Naive B cell (primary cell): ENCODE results near the gene SDC4. TPM values are rescaled to one million over a fixed set of nuclear protein-coding genes. Genes with fewer than 3 reads are reported as not detected.
"Not testable (repeated sequence)": the region's sequence is repeated elsewhere in the genome, so short reads cannot be mapped to it uniquely, and the experiment has no call there.

Source experiments
- ATAC-seq, 2 donors: fragments of 150-1000 bp; cut with Tn5 transposase; 2 replicates each; pipeline ENCODE4 v1.10.0; 2021; ENCODE audit warnings: low read depth in 2 of 2, mild to moderate bottlenecking in 2 of 2, moderate library complexity in 2 of 2
- DNase-seq: peaks from one replicate; pipeline ENCODE4 v3.0.0; 2022
- H3K27ac Mint-ChIP-seq, 6 donors: one replicate each; pipeline ENCODE4 v1.8.0; 2020 to 2022; ENCODE audit warnings: mild to moderate bottlenecking in 6 of 6, mixed read lengths in 6 of 6, moderate library complexity in 5 of 6, inconsistent platforms in 2 of 6
- H3K27me3 Mint-ChIP-seq, 3 donors: one replicate each; pipeline ENCODE4 v1.8.0; 2021 to 2022; ENCODE audit warnings: mixed read lengths in 3 of 3, mild to moderate bottlenecking in 1 of 3
- H3K36me3 Mint-ChIP-seq, 2 donors: one replicate each; pipeline ENCODE4 v1.8.0; 2020 to 2022; ENCODE audit warnings: mixed read lengths in 2 of 2, inconsistent platforms in 1 of 2, mild to moderate bottlenecking in 1 of 2
- H3K4me1 Mint-ChIP-seq, 3 donors: one replicate each; pipeline ENCODE4 v1.8.0; 2020 to 2022; ENCODE audit warnings: mixed read lengths in 3 of 3, inconsistent platforms in 1 of 3, mild to moderate bottlenecking in 1 of 3, moderate library complexity in 1 of 3
- H3K4me3 Mint-ChIP-seq, 8 donors: one replicate each; pipeline ENCODE4 v1.8.0; 2020 to 2022; ENCODE audit warnings: mild to moderate bottlenecking in 8 of 8, mixed read lengths in 8 of 8, moderate library complexity in 8 of 8, inconsistent platforms in 2 of 8
- H3K9me3 Mint-ChIP-seq, 7 donors: one replicate each; pipeline ENCODE4 v1.8.0; 2020 to 2022; ENCODE audit warnings: mixed read lengths in 7 of 7, mild to moderate bottlenecking in 5 of 7, inconsistent platforms in 2 of 7, moderate library complexity in 1 of 7
- polyA plus RNA-seq, 6 donors: library from polyadenylated mRNA; unstranded; fragments of 300-500 nt; fragmentation: Illumina TruSeq; gene quantifications; one replicate each; pipeline ENCODE4 v1.2.3, GENCODE V29; 2021; ENCODE audit warnings: low read depth in 6 of 6

SDC4 gene
- polyA plus RNA-seq, 6 donors from 2014 or later = not detected

DNA sequence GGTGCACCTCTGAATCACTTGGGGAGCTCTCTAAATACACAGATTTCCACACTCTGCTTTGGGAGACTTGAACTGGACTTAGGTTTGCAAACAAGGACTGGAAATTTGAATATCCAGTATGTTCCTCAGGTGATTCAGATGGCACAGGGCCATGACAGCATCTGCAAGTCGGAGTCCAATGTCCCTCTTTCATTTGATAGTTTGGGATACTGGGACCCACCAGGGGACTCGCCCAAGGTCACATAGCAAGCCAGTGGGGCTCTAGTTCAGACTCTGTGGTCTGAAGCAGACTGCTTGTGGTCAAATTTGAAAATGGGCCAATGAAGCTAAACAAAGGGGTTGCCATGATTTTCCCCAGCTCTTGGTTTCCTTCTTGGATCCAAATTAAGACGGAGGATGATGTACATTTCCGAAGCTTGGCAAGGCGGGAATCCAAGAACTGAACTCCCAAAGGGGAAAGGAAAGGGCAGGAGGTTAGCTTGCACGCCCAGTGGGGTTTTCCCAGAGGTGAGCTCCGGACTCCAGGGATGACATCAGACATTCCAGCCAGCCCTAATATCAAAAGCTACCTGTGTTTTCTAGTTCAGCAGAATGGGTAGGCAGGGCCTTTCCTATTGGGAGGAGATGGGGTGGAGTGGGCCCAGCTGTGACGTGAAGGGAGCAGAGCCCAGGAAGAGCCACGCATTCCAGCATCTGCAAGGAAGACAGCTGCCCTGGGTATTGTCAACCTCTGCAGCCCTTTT, 11.4 kb upstream of the SDC4 start:
- no peaks in the 10 kb centered on the region for H3K9me3 Mint-ChIP-seq
- ATAC-seq (no peak), DNase-seq (no peak)
- H3K4me3 Mint-ChIP-seq = no peak overlapping the region
- peaks cover 16 to 22% (median 21%) of the 10 kb centered on the region in 3 donors for H3K4me1 Mint-ChIP-seq
- H3K36me3 Mint-ChIP-seq = no peaks in the 10 kb centered on the region
- H3K27me3 Mint-ChIP-seq = peaks cover 0 to 18% (median 3%) of the 10 kb centered on the region in 3 donors
- no peak overlapping the region for H3K27ac Mint-ChIP-seq

GRCh38 chr20:45359069-45359405, 10.8 kb upstream of the SDC4 start:
- DNase-seq (no peak), ATAC-seq (no peak)
- Mint-ChIP-seq H3K4me3 (no peak overlapping the region), H3K9me3 (no peaks in the 10 kb centered on the region), H3K27ac (no peak overlapping the region), H3K36me3 (no peaks in the 10 kb centered on the region), H3K4me1 (peaks cover 14 to 17% (median 17%) of the 10 kb centered on the region in 3 donors), H3K27me3 (peaks cover 0 to 24% (median 9%) of the 10 kb centered on the region in 3 donors)

DNA sequence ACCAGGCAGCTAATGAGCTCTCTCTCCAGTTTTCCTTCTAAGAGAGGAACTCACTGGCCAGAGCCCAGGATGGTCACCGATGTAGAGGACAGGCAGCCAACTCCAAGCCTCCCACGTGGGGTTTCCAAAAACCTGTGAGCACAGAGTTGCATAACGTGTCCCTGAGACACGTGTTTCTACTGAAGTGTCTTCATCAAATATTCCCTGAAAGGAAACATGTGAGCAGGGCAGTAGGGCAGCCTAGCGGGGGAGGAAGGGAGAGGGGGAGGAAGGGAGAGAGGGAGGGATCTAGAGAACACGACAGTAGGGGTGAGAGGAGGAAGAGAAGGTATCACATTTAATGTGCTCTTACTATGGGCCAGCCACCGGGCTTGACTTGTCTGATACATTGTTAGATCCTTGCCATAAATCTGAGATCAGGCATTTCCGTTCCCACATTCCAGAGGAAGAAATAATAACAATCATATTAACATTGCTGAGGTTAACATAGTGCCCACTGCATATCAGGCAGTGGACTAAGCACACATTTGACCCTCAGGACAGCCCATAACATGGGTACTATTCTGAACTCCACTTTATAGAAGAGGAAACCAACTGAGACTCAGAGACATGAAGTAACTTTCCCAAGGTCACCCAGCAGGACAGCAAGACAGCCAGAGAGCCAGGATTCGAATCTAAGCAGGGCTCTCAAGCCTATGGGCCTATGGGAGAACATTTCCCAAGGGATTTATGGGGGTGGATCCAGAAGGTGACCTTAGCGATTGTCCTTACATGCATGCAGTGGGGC, 10.3 kb upstream of the SDC4 start:
- peak overlapping the region in 2 of 6 donors; percentile 16 to 20 for H3K27ac Mint-ChIP-seq
- DNase-seq = no peak
- peaks cover 10 to 12% (median 11%) of the 10 kb centered on the region in 3 donors for H3K4me1 Mint-ChIP-seq
- no peaks in the 10 kb centered on the region for H3K36me3 Mint-ChIP-seq
- H3K9me3 Mint-ChIP-seq = no peaks in the 10 kb centered on the region
- H3K27me3 Mint-ChIP-seq = peaks cover 0 to 24% (median 12%) of the 10 kb centered on the region in 3 donors
- ATAC-seq = no peak
- H3K4me3 Mint-ChIP-seq = no peak overlapping the region

- H3K27me3 Mint-ChIP-seq = peaks cover 0 to 24% (median 14%) of the 10 kb centered on the region in 3 donors
- DNase-seq = no peak
- no peak for ATAC-seq
- H3K4me3 Mint-ChIP-seq = no peak overlapping the region
- no peaks in the 10 kb centered on the region for H3K36me3 Mint-ChIP-seq
- H3K27ac Mint-ChIP-seq = no peak overlapping the region
- H3K4me1 Mint-ChIP-seq = peaks cover 0 to 2% (median 0%) of the 10 kb centered on the region in 3 donors
- no peaks in the 10 kb centered on the region for H3K9me3 Mint-ChIP-seq
Observed at GRCh38 chr20:45355209-45356084, 7.2 kb upstream of the SDC4 start.

DNA sequence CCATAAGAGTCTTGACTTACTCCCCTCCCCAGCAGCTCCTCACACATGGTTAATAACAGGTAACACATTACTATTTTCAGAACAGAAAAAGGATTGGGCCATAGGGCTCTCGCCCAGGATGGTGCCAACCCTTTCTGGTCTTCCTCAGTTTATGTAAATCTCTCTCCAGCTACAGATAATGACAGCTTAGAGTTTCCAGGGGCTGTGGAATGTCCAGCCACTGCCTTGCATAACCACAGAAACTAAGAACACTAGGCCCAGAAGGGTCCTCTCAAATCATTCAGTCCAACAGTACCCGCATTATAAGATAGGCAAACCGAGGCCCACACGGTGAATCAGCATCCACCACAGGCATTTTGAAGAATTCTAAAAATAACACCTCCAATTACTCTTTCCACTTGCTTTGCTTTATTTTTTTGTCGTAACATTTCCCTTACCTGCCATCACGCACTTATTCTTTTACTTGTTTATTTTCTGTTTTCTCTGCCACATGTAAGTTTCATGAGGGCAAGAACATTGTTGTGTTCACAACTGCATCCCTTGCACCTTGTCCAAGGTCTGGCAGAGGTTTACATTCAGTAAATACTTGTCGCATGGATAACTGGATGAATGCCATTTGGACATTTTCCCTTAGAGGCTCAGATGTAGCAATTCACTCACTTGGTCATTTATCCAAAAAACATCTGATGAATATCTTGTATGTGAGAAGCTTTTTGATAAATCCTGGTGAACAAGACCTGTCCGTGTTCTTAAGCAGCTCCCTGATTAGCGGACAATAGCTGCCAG, 6.4 kb upstream of the SDC4 start:
- ATAC-seq (no peak), DNase-seq (no peak)
- peaks cover 0 to 2% (median 0%) of the 10 kb centered on the region in 3 donors for H3K4me1 Mint-ChIP-seq
- no peaks in the 10 kb centered on the region for H3K36me3 Mint-ChIP-seq
- H3K4me3 Mint-ChIP-seq = no peak overlapping the region
- H3K27me3 Mint-ChIP-seq = peaks cover 0 to 24% (median 22%) of the 10 kb centered on the region in 3 donors
- H3K9me3 Mint-ChIP-seq = no peaks in the 10 kb centered on the region
- H3K27ac Mint-ChIP-seq = peak overlapping the region in 1 of 6 donors; percentile 26

DNA sequence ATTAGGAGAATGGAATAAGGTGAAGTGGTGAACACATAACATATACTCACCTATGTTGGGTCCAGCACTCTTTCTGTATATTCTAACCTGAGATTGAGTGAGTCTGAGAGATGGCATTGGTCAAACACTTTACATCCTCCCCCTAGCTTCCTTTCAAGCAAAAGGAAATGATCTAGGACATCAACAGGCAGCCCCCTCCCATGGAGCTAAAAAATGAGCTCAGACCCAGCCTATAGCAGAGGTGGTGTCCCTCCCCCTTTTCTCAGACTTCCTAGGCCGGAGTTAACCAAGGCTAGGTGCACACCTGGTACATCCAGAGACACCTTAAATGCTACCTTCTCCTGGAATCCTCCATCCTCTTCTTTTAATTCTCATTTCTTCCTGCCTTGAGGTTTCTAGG, 5.5 kb upstream of the SDC4 start:
- Mint-ChIP-seq H3K27ac (no peak overlapping the region), H3K4me3 (no peak overlapping the region), H3K27me3 (peaks cover 0 to 22% (median 19%) of the 10 kb centered on the region in 3 donors), H3K9me3 (no peaks in the 10 kb centered on the region), H3K36me3 (no peaks in the 10 kb centered on the region), H3K4me1 (peaks cover 0 to 2% (median under 1%) of the 10 kb centered on the region in 3 donors)
- DNase-seq (no peak), ATAC-seq (no peak)

GRCh38 chr20:45352729-45353128, 4.5 kb upstream of the SDC4 start:
- Mint-ChIP-seq H3K36me3 (no peaks in the 10 kb centered on the region), H3K27ac (no peak overlapping the region), H3K9me3 (no peaks in the 10 kb centered on the region), H3K4me1 (peaks cover 4 to 8% (median 7%) of the 10 kb centered on the region in 3 donors), H3K27me3 (peaks cover 2 to 27% (median 22%) of the 10 kb centered on the region in 3 donors), H3K4me3 (no peak overlapping the region)
- no peak for DNase-seq
- ATAC-seq = no peak

DNA sequence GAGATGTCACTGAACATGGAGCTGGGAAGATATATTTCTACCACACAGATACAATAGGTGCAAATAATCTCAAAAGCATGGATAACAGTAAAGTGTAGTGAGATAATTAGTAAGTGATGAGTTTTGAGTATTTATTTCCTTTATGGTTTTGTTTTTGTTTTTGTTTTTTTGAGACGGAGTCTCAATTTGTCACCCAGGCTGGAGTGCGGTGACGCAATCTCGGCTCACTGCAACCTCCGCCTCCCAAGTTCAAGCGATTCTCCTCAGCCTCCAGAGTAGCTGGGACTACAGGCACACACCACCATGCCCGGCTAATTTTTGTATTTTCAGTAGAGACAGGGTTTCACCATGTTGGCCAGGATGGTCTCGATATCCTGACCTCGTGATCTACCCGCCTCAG, 2.6 kb upstream of the SDC4 start:
- H3K36me3 Mint-ChIP-seq, H3K4me3 Mint-ChIP-seq, H3K9me3 Mint-ChIP-seq, DNase-seq, ATAC-seq: not testable (repeated sequence)
- peaks cover 21 to 47% (median 38%) of the 10 kb centered on the region in 3 donors for H3K27me3 Mint-ChIP-seq
- peak overlapping the region in 1 of 6 donors; percentile 27 for H3K27ac Mint-ChIP-seq
- peaks cover 12 to 24% (median 17%) of the 10 kb centered on the region in 3 donors for H3K4me1 Mint-ChIP-seq

DNA sequence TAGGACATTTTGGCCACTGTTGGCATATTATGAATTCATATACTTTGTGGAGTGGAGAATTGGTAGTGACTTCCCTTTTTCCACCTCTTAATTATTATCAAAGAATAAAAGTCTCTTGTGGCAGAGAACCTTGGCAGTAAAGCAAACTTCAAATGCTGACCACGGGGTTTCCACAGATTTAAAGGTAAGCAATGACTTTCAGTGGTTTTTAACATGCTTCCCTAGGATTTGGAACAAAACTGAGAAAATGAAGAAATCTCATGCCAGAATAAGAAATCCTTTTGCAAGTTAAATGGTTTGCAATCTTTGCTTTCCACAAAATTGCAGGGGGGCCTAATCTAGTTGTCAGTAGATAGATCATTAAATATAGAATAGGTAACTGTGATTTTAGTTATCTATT, 2.0 kb upstream of the SDC4 start:
- Mint-ChIP-seq H3K27me3 (peaks cover 24 to 48% (median 42%) of the 10 kb centered on the region in 3 donors), H3K27ac (no peak overlapping the region), H3K4me1 (peaks cover 12 to 29% (median 17%) of the 10 kb centered on the region in 3 donors), H3K36me3 (no peaks in the 10 kb centered on the region), H3K4me3 (peak overlapping the region in 1 of 8 donors; percentile 6), H3K9me3 (no peaks in the 10 kb centered on the region)
- ATAC-seq = no peak
- no peak for DNase-seq

DNA sequence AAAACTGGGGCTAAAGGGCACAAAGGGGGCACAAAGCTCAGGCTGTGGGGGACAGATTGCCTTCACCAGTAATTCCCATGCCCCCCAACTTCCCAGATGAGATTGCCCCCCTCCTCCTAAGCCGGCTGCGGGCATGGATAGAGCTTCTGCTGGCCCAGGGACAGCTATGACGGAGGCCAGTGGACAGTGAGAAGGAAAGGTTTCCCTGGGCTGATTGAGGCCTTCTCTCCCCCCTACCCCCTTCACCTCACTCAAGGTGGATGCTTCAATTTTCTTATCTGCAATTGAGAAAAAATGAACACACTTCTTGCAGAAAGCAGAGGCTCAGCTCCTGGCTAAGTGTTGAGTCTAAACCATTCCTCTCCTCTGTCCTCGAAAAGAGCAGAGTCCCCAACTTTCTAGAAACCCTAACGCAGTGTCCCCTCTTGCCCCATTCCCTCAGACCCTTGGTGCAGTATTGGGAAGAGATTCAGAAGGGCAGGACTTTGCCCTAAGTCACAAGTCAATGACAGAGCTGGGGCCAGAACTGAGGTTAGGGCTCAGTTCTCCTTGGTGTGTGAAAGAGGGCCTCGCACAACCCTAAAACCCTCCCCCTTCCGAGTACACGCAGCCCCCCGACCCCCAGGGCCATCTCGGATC, 808 bp downstream of the SDC4 start:
- peaks cover 24 to 60% (median 34%) of the 10 kb centered on the region in 3 donors for H3K27me3 Mint-ChIP-seq
- no peaks in the 10 kb centered on the region for H3K36me3 Mint-ChIP-seq
- ATAC-seq (peak; percentile 15 to 27), DNase-seq (no peak)
- H3K4me1 Mint-ChIP-seq = peaks cover 12 to 39% (median 21%) of the 10 kb centered on the region in 3 donors
- H3K9me3 Mint-ChIP-seq = no peaks in the 10 kb centered on the region
- H3K4me3 Mint-ChIP-seq = peak overlapping the region; percentile 36 to 87 (median 72)
- peak overlapping the region in 2 of 6 donors; percentile 49 to 56 for H3K27ac Mint-ChIP-seq

- DNase-seq (no peak), ATAC-seq (no peak)
- H3K27me3 Mint-ChIP-seq = peaks cover 24 to 63% (median 34%) of the 10 kb centered on the region in 3 donors
- peak overlapping the region in 4 of 8 donors; percentile 49 to 87 (median 67) for H3K4me3 Mint-ChIP-seq
- peaks cover 12 to 39% (median 21%) of the 10 kb centered on the region in 3 donors for H3K4me1 Mint-ChIP-seq
- peak overlapping the region in 1 of 6 donors; percentile 27 for H3K27ac Mint-ChIP-seq
- no peaks in the 10 kb centered on the region for H3K36me3 Mint-ChIP-seq
- H3K9me3 Mint-ChIP-seq = no peaks in the 10 kb centered on the region
Observed at GRCh38 chr20:45346851-45347250, 1.4 kb downstream of the SDC4 start.

GRCh38 chr20:45346291-45346718, 1.9 kb downstream of the SDC4 start:
- Mint-ChIP-seq H3K9me3 (no peaks in the 10 kb centered on the region), H3K27ac (peak overlapping the region in 2 of 6 donors; percentile 9 to 39), H3K4me3 (peak overlapping the region in 2 of 8 donors; percentile 59 to 75), H3K27me3 (peaks cover 24 to 63% (median 34%) of the 10 kb centered on the region in 3 donors), H3K36me3 (no peaks in the 10 kb centered on the region), H3K4me1 (peaks cover 12 to 39% (median 21%) of the 10 kb centered on the region in 3 donors)
- DNase-seq = no peak
- peak; percentile 8 to 73 for ATAC-seq
